Midbrain (tissue), 1 donor: ENCODE measurements around the gene BIN1.

Source experiments
- DNase-seq: peaks from one replicate; lab custom pipeline; 2025; lab: John Stamatoyannopoulos, UW

BIN1 gene

DNA sequence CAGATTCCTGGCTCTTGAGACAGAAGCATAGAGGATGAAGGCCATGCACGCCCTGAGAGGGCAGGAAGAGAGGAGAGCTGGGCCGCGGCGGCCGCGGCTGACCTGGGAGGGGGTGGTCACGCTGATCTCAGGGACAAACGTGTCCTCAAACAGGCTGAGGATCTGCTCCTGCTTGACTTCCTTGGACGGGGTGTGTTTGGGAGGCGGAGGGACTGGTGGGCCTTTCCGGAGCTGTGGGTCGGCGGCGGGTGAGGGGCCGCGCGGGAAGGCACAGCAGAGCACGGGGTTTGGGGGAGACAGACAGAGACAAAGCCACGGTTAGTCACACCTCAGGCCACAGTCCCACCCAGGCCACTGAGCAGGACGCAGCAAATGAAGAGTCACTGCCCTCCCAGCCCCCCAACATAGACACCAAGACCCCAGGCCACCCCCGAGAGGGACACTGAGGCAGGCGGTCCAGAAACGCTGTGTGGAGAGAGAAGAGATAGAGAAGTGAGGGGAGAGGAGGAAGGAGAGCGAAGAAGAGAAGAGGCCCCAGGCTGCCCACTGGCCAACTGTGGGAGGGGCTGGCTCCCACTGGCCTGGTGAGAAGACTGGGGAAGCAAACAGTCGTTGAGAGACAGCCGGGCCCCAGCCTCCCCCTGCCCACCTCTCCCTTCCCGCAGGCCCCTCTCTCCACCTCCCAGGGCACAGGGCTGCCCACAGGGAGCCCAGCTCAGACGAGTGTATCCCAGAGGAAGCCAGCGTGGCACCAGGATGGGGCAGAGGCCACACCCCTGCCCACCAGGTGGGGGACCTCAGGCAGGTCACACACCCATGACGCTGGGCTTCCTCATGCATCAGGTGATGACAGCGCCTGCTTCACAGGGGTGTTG lies 49.3 kb downstream of the BIN1 start:
- no peak for DNase-seq

DNA sequence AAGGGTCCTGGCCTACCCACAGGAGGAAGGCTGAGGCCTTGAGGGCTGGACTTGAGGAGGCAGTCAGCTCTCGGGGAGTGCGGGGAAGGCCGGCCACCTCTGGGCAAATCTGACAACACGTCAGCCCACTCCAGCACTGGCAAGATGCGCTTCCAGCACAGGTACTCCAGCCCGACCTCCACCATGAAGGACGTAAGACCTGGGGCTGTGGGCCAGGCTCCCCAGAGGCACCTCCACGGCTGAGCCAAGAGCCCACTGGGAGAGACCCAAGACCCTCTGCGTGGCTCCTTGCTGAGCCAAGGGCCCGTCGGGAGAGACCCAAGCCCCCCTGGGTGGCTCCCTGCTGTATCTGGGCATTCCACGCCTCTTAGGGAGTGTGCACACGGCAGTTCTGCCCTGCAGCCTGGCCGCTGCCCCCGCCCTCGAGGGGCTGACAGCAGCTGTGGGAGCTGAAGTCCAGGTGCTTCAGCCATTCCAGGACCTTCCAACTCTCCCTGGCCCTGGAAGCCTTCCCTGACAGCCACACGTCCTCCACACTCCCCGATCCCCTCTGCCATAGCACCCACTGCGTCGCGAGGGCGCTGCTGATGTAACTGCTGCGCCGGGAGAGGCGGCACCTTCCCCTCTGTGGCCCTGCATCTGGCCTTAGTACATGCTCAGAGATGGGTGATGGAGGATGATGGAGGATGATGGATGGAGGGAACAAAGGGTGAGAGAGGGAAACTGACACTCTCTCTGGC lies 50.2 kb downstream of the BIN1 start:
- DNase-seq, result no peak

DNA sequence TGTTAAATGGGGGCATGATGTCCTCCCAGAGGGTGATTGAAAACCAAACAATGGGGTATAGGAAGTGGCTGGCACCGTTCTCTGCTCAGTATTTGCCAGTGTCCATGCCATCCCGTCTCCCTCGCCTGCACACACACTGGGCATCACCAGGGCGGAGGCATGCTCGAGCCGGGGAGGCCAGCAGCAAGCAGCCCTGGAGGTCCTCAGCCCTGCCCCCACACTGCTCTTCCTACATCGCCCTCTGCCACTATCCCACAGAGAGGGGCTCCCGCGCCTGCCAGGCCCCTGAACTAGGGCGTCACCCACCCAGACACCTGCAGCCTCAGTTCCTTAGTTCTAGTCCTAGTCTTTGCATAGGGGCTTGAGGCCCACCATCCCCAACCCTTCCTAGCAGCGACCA lies 50.9 kb downstream of the BIN1 start:
- no peak for DNase-seq

DNA sequence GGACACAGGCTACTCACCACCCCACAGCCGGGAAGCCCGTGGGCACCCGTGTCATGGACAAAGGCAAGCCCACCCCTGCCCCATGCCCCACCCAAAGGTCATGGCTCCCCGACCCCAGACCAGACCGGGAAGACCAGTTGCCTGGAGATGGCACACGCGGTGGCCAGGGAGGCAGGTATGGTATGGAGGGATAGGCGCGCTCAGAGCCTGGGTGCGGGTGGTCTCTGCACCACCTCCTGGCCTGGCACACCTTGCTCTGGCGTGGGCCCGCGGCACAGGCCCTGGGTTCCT lies 51.2 kb downstream of the BIN1 start:
- DNase-seq, result no peak

- DNase-seq, result no peak
Observed at GRCh38 chr2:127054996-127055785, 51.8 kb downstream of the BIN1 start.

GRCh38 chr2:127054604-127054930 lies 52.4 kb downstream of the BIN1 start:
- DNase-seq, result no peak

DNA sequence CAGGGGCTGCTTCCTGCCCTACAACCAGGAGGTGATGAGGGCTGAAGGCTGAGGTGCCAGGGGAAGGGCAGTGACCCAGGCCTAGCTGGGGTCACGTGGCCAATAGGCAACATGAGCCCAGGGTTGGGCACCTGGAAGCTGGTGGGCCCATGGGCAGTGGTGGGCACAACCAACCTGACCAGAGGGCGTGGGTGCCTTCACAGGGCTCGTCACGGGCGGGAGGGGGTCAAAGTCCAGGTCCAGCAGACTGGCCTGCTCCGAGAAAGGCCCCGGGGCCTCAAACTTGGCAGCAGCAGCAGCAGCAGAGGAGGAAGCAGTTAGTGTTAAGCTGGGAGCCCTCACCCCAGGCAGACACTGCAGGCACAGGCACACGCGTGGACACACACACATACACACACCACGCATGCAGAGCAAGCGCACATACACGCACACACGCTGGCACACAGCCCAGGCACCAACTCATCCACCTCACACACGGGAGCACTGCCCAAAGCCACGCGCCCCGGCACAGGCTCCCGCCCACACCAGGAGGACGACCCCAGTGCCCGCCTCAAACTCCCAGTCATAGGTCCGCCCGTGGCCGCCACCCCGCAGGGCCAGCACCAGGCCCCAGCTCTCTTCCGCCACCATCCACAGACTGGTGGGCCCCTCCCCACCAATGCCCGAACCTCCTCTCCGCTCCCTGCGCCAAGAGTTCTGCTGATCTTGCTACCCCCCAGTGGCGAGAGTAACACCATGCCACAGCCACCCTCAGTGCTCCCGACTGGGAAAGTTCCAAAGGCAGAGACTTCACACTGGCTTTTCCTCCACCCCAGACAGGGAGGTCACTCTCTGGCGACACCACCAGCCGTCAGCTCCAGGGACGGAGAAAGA lies 53.0 kb downstream of the BIN1 start:
- peak; percentile 29 for DNase-seq

DNA sequence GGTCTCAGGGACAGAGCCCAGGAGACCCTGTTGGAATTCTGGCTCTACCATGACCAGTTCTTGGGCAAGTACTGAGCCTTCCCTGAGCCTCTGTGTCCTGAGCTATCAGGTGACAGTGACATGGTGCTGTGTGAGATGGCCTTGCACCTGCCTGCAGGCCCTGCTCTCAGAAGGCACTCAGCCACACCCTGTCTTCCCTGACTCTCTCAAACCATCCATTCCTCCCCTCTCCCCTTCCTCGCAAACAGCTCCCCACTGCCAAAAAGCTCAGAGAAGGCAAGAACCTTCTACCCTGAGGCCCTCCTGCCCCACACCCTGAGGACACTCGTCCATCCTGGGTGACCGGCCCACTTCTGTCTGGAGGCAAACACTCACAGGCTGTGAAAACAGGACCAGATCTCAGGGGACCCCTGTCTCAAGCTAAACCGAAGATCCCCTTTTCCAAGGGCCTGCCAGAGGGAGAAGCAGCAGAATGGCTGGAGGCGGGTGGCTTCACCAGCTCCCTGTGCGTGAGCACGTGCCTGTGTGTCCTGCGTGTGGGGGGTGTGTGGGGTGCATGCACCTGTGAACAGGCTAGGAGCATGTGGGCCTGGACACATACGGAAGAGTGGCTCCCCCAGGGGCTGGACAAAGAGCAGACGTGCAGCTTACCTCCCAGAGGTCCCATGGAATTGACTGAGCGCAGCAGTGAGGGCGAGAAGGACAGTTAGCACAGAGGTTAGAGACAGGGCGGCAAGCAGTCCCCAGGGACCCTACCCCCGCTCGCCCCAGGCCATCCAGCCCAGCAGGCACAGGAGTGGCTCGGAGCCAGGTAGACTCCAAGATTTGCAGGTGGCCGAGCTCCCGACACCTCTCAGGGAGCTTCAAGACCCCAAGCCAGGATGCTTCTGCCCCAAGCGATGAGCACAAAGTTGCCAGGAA lies 53.9 kb downstream of the BIN1 start:
- no peak for DNase-seq

- DNase-seq, result peak; percentile 54
Observed at GRCh38 chr2:127052057-127052770, 54.7 kb downstream of the BIN1 start.

DNA sequence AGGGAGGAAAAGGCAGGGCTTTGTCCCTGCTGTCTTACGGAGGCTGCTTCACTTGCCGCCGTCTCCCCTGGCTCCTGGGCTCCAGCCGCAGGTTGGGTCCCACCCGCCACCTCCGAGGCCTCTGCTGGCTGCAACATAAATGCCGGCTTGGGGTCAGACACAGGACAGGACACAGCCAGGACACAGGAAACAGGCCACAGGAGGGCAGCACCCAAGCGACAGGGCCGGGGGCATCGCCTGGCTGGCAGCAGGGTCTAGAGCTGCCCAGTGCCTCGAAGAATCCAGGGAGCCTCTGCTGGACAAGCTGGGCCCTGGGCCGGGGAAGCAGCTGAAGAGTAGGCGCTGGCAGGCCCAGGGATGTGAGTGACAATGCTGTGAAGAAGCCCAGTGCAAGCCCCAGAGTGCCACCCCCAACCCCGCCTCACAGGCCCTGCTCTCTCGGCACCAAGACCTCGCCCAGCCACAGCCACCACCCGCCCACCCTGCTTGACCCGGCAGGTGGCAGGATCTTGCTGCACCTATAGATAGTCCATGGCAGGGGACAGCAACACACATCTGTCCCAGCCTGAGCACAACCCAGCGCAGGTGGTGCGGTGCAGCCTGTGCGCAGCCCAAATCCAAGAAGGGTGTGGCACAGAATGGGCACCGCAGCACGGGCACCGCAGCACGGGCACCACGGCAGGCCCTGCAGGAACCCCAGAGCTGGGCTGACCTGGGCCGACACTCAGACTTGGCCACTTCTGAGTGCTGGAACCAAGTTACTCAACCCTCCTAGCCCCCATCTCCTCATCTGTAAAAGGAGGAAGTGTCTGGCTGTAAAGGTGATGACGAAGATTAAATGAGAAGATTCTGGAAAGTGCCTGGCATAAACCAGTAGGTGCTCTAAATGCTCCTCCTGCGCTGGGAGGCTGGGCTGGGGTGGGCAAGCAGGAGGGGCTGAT lies 55.6 kb downstream of the BIN1 start:
- peak; percentile 25 for DNase-seq

DNA sequence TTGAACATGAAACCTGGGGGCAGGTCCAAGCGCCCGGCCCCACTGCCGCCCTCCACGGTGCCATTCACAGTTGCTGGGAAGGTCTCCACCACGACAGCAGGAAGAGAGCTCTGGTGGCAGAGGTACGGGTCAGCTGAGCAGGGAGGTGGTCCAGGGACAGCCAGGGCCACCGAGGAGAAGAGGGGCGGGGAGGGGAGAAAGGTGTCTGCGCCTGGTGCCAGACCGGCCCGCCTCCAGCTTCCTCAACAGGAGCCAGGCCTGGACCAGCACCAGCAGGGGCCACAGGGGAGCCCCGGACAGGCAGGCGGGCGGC lies 56.2 kb downstream of the BIN1 start:
- DNase-seq, result no peak

GRCh38 chr2:127049927-127050802 lies 56.8 kb downstream of the BIN1 start:
- peak; percentile 62 for DNase-seq

DNA sequence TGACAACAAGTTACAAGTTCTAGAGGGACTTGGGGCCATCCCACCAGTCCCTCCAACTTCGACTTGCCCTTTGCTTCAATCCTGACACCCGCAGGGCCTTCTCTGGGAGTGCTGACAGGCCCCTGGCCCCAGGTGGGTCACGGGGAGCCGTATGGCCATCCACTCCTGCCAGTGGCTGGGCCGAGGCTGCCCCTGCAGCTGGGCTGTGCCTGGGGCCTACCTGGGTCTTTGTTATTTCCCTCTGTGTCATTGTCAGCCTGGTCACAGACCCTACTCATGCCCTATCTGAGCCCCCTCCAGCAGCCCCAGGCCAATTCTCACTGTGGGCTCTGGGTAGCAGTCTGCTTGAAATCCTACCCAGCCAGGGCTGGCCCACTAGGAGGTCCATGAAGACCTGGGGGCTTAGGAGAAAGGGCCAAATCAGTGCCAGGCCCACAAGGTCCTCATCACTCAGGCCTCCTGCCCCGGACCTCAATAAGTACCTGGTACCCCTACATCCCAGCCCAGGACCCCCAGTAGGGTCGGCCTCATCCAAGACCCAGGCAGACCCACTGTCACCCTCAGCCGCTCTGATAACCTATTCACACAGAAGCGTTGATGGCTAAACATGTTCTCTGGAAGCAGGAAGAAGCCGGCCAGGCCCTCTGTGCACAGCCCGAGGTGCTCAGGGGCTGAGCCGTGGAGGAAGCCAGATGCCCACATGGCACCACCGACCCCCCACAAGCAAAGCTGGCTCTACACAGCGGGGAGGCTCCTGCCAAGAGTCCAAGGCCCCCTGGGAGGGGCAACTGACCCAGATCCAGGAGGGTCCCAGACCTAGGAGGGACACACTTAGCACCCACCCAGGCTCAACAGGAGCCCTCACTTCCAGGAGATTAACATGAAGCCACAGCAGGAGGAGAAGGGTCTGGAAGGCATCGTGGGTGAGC lies 57.7 kb downstream of the BIN1 start:
- DNase-seq, result no peak

DNA sequence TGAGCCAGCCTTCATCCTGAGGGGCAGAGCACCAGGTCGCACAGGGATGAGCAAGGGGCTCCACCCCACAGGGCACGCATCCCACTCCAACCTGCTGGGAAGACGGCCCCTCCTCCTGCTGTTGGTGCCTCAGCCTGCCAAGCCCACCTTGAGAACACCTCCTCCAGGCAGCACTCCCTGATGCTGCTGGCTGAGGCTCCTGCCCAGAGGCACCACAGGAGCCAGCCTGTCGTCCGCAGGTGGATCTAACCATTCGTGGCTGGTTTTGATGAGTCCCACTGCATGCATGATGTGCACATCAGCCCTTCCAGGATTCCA lies 58.4 kb downstream of the BIN1 start:
- DNase-seq, result no peak

- DNase-seq, result no peak
Observed at GRCh38 chr2:127047716-127048617, 59.0 kb downstream of the BIN1 start.

GRCh38 chr2:127047054-127047453 lies 59.9 kb downstream of the BIN1 start:
- DNase-seq, result no peak
